K562 (cell line): ENCODE measurements around the gene WNT11. TPM values are rescaled to one million over a fixed set of nuclear protein-coding genes. Genes with fewer than 3 reads are reported as not detected.

ENCODE experiments used
- ASH1L ChIP-seq: fragments of 450-650 bp; IDR thresholded peaks from 2 replicates; pipeline ENCODE4 v1.6.1; 2018; ENCODE audit warnings: borderline replicate concordance, mild to moderate bottlenecking, low read depth; ENCODE audit not compliant: partially characterized antibody
- ATF3 ChIP-seq, 2 experiments: fragments of 450-650 bp in 1 of 2; sonication (generic) in 1 of 2; formaldehyde crosslinking in 1 of 2; IDR thresholded peaks in 1 of 2; conservative IDR thresholded peaks in 1 of 2; 2 replicates each; pipeline versions ENCODE4 v1.6.1 to v1.8.1; 2016 to 2023; ENCODE audit warnings: mild to moderate bottlenecking in 2 of 2, moderate library complexity in 2 of 2, inconsistent platforms in 1 of 2, missing genetic modification reagents in 1 of 2
- ATF6 ChIP-seq: sonication (generic); formaldehyde crosslinking; IDR thresholded peaks from 2 replicates; pipeline ENCODE4 v1.4.0; 2020; ENCODE audit warnings: mild to moderate bottlenecking, missing genetic modification reagents
- BCOR ChIP-seq: fragments of 450-650 bp; IDR thresholded peaks from 2 replicates; pipeline ENCODE4 v1.6.1; 2016
- ETV5 ChIP-seq: sonication (generic); formaldehyde crosslinking; IDR thresholded peaks from 2 replicates; pipeline ENCODE4 v1.4.0; 2020; ENCODE audit warnings: low read depth, mild to moderate bottlenecking, missing genetic modification reagents
- GABPB1 ChIP-seq: sonication (generic); formaldehyde crosslinking; IDR thresholded peaks from 2 replicates; pipeline ENCODE4 v1.8.0; 2022; ENCODE audit warnings: mild to moderate bottlenecking, missing genetic modification reagents
- GATA2 ChIP-seq: sonication (generic); formaldehyde crosslinking; IDR thresholded peaks from 2 replicates; pipeline ENCODE4 v1.4.0; 2020; ENCODE audit warnings: mild to moderate bottlenecking, missing genetic modification reagents
- KLF16 ChIP-seq: IDR thresholded peaks from 2 replicates; pipeline ENCODE4 v1.6.1; 2016; ENCODE audit warnings: antibody characterized with exemption
- NR1H2 ChIP-seq: sonication (generic); formaldehyde crosslinking; IDR thresholded peaks from 2 replicates; pipeline ENCODE4 v1.4.0; 2020; ENCODE audit warnings: mild to moderate bottlenecking, missing genetic modification reagents
- RAD21 ChIP-seq, 2 experiments: fragments of 250-450 bp in 1 of 2; fragments of 450-650 bp in 1 of 2; sonication (Bioruptor Pico) in 1 of 2; formaldehyde crosslinking in 1 of 2; IDR thresholded peaks in 1 of 2; conservative IDR thresholded peaks in 1 of 2; 2 replicates each; pipeline versions ENCODE4 v1.4.0 to v1.8.0; 2020 to 2022; ENCODE audit warnings: mild to moderate bottlenecking in 2 of 2, moderate library complexity in 1 of 2
- RBM25 ChIP-seq: fragments of 200-400 bp; formaldehyde crosslinking; IDR thresholded peaks from 2 replicates; pipeline ENCODE4 v1.6.1; 2018; ENCODE audit warnings: low read length, low read depth, moderate library complexity; ENCODE audit not compliant: severe bottlenecking
- RERE ChIP-seq: sonication (generic); formaldehyde crosslinking; IDR thresholded peaks from 2 replicates; pipeline ENCODE4 v1.8.0; 2023; ENCODE audit warnings: missing genetic modification reagents, mild to moderate bottlenecking, borderline replicate concordance
- SNRNP70 ChIP-seq: fragments of 200-400 bp; formaldehyde crosslinking; optimal IDR thresholded peaks from 2 replicates; pipeline ENCODE3; 2017; ENCODE audit warnings: low read depth, low read length
- TEAD1 ChIP-seq, 2 experiments: fragments of 450-650 bp in 1 of 2; sonication (generic) in 1 of 2; formaldehyde crosslinking; IDR thresholded peaks; 2 replicates each; pipeline versions ENCODE4 v1.4.0 to v1.8.0; 2020 to 2022; ENCODE audit warnings: mild to moderate bottlenecking in 2 of 2, missing genetic modification reagents in 1 of 2
- TFE3 ChIP-seq: fragments of 450-650 bp; formaldehyde crosslinking; IDR thresholded peaks from 2 replicates; pipeline ENCODE4 v1.4.0; 2020; ENCODE audit warnings: mild to moderate bottlenecking, mixed read lengths
- ZNF324 ChIP-seq: fragments of 250-450 bp; sonication (Bioruptor Pico); IDR thresholded peaks from 2 replicates; pipeline ENCODE4 v1.4.0; 2020; ENCODE audit warnings: mild to moderate bottlenecking
- polyA plus RNA-seq, 8 experiments: library from polyadenylated mRNA; depleted of rRNA in 4 of 8; stranded (reverse) in 5 of 8; unstranded in 3 of 8; fragments of >200 nt; fragmentation: Nextera tagmentation in 2 of 8; fragmentation: Illumina TruSeq in 1 of 8; extraction: Ambion mirVana in 2 of 8; extraction: Trizol in 1 of 8; gene quantifications; 2 replicates each; pipeline versions ENCODE4 v1.2.1 to v1.2.3, GENCODE V29; 2011 to 2014; ENCODE audit warnings: inconsistent platforms in 1 of 8, missing spikeins in 1 of 8
- total RNA-seq, 7 experiments: library from RNA; depleted of rRNA in 6 of 7; stranded (reverse); fragments of >200 nt in 6 of 7; fragmentation: Illumina TruSeq in 2 of 7; extraction: Trizol in 2 of 7; gene quantifications; 2 replicates each; pipeline versions ENCODE4 v1.2.1 to v1.2.3, GENCODE V29; 2011 to 2021; ENCODE audit warnings: low replicate concordance in 1 of 7

WNT11 gene
- total and polyA plus RNA-seq, 9 of the 15 experiments (the other 6 are each of a cell fraction or from before 2014, with no cell fraction given) = 0.03 to 0.20 (median 0.09) TPM; not detected in 4

GRCh38 chr11:76207642-76208401, 1.5 kb upstream of the WNT11 start (continued):
- TF ChIP-seq RERE (CRISPR knock-in tag) (no peak), ETV5 (0 out of 2 replicates have a peak, but pooled peaks have one; percentile 36), ATF6 (CRISPR knock-in tag) (0 out of 2 replicates have a peak, but pooled peaks have one; percentile 34), ZNF324 (no peak), KLF16 (peak; percentile 52; the same call in 1 of the 2 replicates), TEAD1 (CRISPR knock-in tag; IDR thresholded peaks at IDR 0.05) (peak in 1 of 2 experiments; percentile 44; a peak in 1 of 4 replicates), TFE3 (CRISPR knock-in tag) (no peak), ATF3 (IDR thresholded peaks at IDR 0.05) (no peak), ATF3 (CRISPR knock-in tag; conservative IDR thresholded peaks at IDR 0.05) (peak; percentile 56; the same call in 1 of the 2 replicates), GATA2 (CRISPR knock-in tag) (peak; percentile 7; the same call in 1 of the 2 replicates), RAD21 (CRISPR knock-in tag; conservative IDR thresholded peaks at IDR 0.05 in 1 of 2, IDR thresholded peaks at IDR 0.05 in 1 of 2) (peak; percentile 93 to 95), SNRNP70 (no peak), RBM25 (no peak), ASH1L (no peak), NR1H2 (0 out of 2 replicates have a peak, but pooled peaks have one; percentile 27), GABPB1 (CRISPR knock-in tag) (peak; percentile 48; the same call in 1 of the 2 replicates), BCOR (no peak)
